WI38 (cell line): ENCODE results near the gene PPM1B.

Source experiments
- H3K4me3 ChIP-seq: 2 replicates; pipeline ENCODE4 v1.5.1; 2011; ENCODE audit warnings: low read depth, mild to moderate bottlenecking, control low read depth, low read length
- TF ChIP-seq, protein P1 (sequence below): IDR thresholded peaks from 2 replicates; pipeline ENCODE4 v1.5.1; 2012; ENCODE audit warnings: low read depth, mild to moderate bottlenecking, control low read depth, low read length

The PPM1B gene

DNA sequence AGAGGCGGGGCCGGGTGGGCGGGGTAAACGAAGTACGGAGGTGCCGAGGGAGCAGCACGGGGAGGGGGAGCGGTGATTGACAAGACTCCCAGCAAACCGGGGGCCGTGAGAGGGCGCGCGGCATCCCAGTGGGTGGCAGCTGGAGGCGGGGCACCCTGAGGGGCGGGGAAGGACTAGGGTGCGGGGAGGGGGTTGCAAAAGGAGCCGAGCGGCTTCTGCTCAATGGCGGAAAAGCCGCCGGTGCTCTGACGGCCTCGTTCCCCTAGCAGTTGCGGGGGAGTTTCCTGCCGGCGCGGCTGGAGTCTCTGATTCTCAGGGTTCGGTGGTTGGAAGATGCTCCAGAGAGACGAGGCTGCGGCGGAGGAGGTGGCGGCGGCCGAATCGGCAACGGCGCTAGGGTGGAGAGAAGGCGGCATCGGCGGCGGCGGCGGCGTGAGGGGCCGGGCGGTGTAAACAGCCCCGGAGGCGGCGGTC lies at the start of gene PPM1B:
Gene PPM1B (plus strand): TSS at position 195 of the 474 bp plus-strand sequence. CDS start 32,325 bp downstream, outside the sequence.
- peak within 1 kb of the TSS; percentile 93 for H3K4me3 ChIP-seq
- TF ChIP-seq, protein P1, sequence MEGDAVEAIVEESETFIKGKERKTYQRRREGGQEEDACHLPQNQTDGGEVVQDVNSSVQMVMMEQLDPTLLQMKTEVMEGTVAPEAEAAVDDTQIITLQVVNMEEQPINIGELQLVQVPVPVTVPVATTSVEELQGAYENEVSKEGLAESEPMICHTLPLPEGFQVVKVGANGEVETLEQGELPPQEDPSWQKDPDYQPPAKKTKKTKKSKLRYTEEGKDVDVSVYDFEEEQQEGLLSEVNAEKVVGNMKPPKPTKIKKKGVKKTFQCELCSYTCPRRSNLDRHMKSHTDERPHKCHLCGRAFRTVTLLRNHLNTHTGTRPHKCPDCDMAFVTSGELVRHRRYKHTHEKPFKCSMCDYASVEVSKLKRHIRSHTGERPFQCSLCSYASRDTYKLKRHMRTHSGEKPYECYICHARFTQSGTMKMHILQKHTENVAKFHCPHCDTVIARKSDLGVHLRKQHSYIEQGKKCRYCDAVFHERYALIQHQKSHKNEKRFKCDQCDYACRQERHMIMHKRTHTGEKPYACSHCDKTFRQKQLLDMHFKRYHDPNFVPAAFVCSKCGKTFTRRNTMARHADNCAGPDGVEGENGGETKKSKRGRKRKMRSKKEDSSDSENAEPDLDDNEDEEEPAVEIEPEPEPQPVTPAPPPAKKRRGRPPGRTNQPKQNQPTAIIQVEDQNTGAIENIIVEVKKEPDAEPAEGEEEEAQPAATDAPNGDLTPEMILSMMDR = no peak

DNA sequence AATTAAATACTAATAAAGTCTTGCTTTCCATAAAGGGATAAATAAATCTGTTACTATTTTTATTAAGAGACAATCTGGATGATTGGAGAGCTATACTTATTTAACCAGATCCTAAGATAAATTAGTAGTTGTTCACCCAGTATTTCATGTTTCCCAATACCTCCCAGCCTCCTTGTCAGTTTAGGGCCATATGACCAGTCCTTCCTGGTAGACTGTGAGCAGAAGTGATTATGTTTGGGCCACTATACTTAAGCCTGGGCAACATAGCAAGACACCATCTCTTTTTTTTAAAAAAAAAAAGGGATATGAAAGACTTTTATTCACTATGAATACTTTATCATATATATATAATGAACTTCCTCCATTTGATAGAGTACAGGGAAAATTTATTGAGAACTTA lies 48.8 kb upstream of the PPM1B start:
- no peak overlapping the region for H3K4me3 ChIP-seq
- TF ChIP-seq, protein P1 = no peak

DNA sequence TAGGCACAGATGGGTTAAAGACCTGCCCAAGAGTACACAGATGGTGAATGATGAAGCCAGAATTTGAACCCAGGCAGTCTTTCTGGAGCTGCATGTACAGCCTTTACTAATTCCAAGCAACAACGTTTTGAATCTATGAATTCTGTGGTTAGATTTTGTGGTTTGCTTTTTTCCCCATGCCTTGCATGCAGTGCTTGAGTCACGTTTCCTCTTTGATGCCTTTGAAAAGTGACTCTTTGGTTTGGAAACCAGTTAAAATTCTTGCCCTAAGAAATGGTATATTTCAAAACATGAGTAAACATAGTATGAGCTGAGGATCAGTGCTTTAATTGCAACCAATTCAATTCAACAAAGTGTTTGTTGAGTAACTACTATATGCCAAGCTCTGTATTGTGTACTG lies 48.2 kb upstream of the PPM1B start:
- TF ChIP-seq, protein P1 = no peak

DNA sequence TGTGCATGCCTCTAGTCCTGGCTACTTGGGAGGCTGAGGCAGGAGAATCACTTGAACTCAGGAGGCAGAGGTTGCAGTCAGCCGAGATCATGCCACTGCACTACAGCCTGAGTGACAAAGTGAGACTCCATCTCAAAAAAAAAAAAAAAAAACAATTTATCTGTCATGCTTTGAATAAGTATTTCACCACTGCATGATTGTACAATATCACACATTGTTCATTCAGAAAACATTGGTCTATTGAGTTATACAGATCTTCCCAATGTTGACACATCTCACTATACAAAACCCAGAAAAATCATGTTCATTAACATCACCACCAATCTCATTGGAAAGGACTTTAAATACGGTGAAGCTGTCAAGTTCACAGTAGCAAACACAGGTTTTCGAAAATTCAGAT lies 46.8 kb upstream of the PPM1B start:
- TF ChIP-seq, protein P1 = no peak
- no peak overlapping the region for H3K4me3 ChIP-seq

More for the DNA sequence above, 48.2 kb upstream of the PPM1B start:
- no peak overlapping the region for H3K4me3 ChIP-seq

DNA sequence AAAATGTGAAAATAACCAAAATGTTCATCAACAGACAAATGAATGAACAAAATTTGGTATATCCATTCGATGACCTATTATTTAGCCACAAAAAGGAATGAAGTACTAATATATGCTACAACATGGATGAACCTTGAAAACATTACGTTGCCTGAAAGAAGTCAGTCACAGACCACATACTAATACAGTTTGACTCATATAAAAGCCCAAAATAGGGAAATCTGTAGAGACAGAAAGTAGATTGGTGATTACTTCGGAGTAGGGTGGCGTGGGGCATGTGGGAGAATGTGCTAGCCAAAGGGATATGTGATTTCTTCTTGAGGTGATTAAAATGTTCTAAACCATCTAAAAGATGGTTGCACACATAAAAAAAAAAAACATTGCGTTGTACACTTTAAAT lies 44.2 kb upstream of the PPM1B start:
- H3K4me3 ChIP-seq = no peak overlapping the region
- TF ChIP-seq, protein P1 = no peak

DNA sequence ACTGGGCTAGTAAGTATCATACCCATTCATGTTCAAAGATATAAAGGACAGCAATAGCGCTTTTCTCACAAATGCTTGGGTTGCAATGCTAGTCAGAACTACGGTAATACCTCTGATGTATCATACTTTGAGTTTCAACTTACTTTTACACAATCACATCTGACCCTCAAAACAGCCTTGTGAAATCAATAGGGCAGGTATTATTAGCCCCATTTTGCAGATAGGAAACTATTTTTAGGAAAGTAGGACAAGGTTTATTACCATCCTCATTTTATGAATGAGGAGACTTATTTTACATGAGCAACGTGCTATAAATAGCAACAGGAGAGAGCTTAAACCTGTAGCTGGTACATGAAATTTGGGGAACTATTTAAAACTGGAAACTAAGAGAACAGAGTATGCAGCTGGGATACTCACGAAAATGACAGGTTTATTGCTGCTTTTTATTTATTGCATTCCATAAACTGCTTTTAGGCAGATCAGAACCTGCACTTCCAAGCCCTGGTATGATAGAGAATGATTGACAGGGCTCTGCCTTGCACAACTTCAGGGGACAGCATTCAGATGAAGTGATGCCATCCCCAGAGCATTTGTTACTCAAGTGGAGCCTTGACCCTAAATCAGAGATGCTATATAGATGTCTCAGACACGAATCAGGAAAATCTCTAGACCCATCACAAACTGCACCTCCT lies 42.4 kb upstream of the PPM1B start:
- no peak overlapping the region for H3K4me3 ChIP-seq
- TF ChIP-seq, protein P1 = no peak

DNA sequence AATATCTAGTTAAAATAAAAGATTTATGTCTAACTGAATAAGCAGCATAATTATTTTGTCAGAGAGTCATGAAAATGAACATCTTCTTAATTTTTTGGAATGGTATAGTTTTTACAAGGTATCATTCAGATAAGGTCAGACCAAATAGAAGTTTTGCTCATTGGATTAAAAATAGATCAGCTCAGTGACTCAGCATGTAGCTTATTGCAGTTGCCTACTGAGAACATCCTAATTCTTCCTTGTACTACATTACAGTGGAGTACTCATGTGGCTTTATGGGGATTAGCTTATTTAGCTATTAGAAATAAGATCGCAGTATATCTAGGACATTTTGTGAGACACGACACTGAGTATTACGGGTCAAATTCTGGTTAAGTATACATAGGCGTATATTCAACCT lies 38.2 kb upstream of the PPM1B start:
- TF ChIP-seq, protein P1 = no peak
- no peak overlapping the region for H3K4me3 ChIP-seq
